IPS-18c (cell line): Measurements from ENCODE around the gene ELOVL7.
"Not testable (repeated sequence)": the region's sequence is repeated elsewhere in the genome, so short reads cannot be mapped to it uniquely, and the experiment has no call there.

ENCODE experiments used
- H3K4me3 ChIP-seq: 2 replicates; pipeline ENCODE4 v1.7.0; 2013; ENCODE audit warnings: low read depth, mild to moderate bottlenecking, low read length, moderate library complexity; ENCODE audit not compliant: insufficient read depth
- H3K9me3 ChIP-seq: one replicate; pipeline ENCODE4 v1.6.1; 2013; ENCODE audit warnings: mild to moderate bottlenecking, low read length, moderate library complexity; ENCODE audit not compliant: control insufficient read depth, insufficient read depth

ELOVL7 gene

GRCh38 chr5:60843936-60844905 is at the start of gene ELOVL7:
Gene ELOVL7 (minus strand): TSS chr5:60844269. CDS start chr5:60787397, 56,872 bp downstream.
- peak within 1 kb of the TSS; percentile 85 for H3K4me3 ChIP-seq

GRCh38 chr5:60893521-60893920 is 49.5 kb upstream of the ELOVL7 start:
- no peaks in the 10 kb centered on the region for H3K9me3 ChIP-seq

More at GRCh38 chr5:60843936-60844905, at the start of gene ELOVL7:
- H3K9me3 ChIP-seq: no peaks in the 10 kb centered on the region

GRCh38 chr5:60891667-60892066 is 47.6 kb upstream of the ELOVL7 start:
- H3K4me3 ChIP-seq: no peak overlapping the region
- no peaks in the 10 kb centered on the region for H3K9me3 ChIP-seq

More at GRCh38 chr5:60893521-60893920, 49.5 kb upstream of the ELOVL7 start:
- no peak overlapping the region for H3K4me3 ChIP-seq

GRCh38 chr5:60888359-60889061 is 44.4 kb upstream of the ELOVL7 start:
- Histone ChIP-seq H3K9me3 (no peaks in the 10 kb centered on the region), H3K4me3 (no peak overlapping the region)

- Histone ChIP-seq H3K4me3 (no peak overlapping the region), H3K9me3 (no peaks in the 10 kb centered on the region)
These were observed 43.7 kb upstream of the ELOVL7 start for GRCh38 chr5:60887746-60888145.

GRCh38 chr5:60887096-60887495 is 43.0 kb upstream of the ELOVL7 start:
- Histone ChIP-seq H3K9me3 (no peaks in the 10 kb centered on the region), H3K4me3 (no peak overlapping the region)

- Histone ChIP-seq H3K9me3 (peaks cover 4% of the 10 kb centered on the region), H3K4me3 (no peak overlapping the region)
These were observed 42.1 kb upstream of the ELOVL7 start for GRCh38 chr5:60886158-60886557.

- Histone ChIP-seq H3K9me3 (peaks cover 4% of the 10 kb centered on the region), H3K4me3 (no peak overlapping the region)
These were observed 39.2 kb upstream of the ELOVL7 start for GRCh38 chr5:60883229-60883628.

- Histone ChIP-seq H3K4me3 (no peak overlapping the region), H3K9me3 (no peaks in the 10 kb centered on the region)
These were observed 28.8 kb upstream of the ELOVL7 start for GRCh38 chr5:60872892-60873291.

- Histone ChIP-seq H3K9me3 (no peaks in the 10 kb centered on the region), H3K4me3 (no peak overlapping the region)
These were observed 26.8 kb upstream of the ELOVL7 start for GRCh38 chr5:60870857-60871256.

GRCh38 chr5:60860572-60860971 is 16.5 kb upstream of the ELOVL7 start:
- not testable (repeated sequence) for H3K4me3 ChIP-seq, H3K9me3 ChIP-seq

- H3K9me3 ChIP-seq: peaks cover 2% of the 10 kb centered on the region
- H3K4me3 ChIP-seq: no peak overlapping the region
These were observed 12.0 kb upstream of the ELOVL7 start for GRCh38 chr5:60856066-60856465.

GRCh38 chr5:60852940-60853339 is 8.9 kb upstream of the ELOVL7 start:
- H3K4me3 ChIP-seq: no peak overlapping the region

GRCh38 chr5:60852317-60852716 is 8.2 kb upstream of the ELOVL7 start:
- Histone ChIP-seq H3K9me3 (no peaks in the 10 kb centered on the region), H3K4me3 (no peak overlapping the region)

More at GRCh38 chr5:60852940-60853339, 8.9 kb upstream of the ELOVL7 start:
- no peaks in the 10 kb centered on the region for H3K9me3 ChIP-seq

- H3K9me3 ChIP-seq: no peaks in the 10 kb centered on the region
- no peak overlapping the region for H3K4me3 ChIP-seq
These were observed 7.6 kb upstream of the ELOVL7 start for GRCh38 chr5:60851626-60852025.

- Histone ChIP-seq H3K4me3 (no peak overlapping the region), H3K9me3 (no peaks in the 10 kb centered on the region)
These were observed 2.2 kb upstream of the ELOVL7 start for GRCh38 chr5:60846298-60846697.

GRCh38 chr5:60843386-60843935 is 608 bp downstream of the ELOVL7 start:
- H3K9me3 ChIP-seq: no peaks in the 10 kb centered on the region
- peak overlapping the region; percentile 85 for H3K4me3 ChIP-seq
